NT2/D1 (cell line): ENCODE measurements around the gene GLMN.
"Not testable (repeated sequence)": the region's sequence is repeated elsewhere in the genome, so short reads cannot be mapped to it uniquely, and the experiment has no call there.

Experiments used
- SUZ12 ChIP-seq: IDR thresholded peaks from 2 replicates; pipeline ENCODE4 v1.6.1; 2011; ENCODE audit not compliant: insufficient read length, insufficient read depth; ENCODE audit errors: extremely low read depth
- YY1 ChIP-seq: IDR thresholded peaks from 2 replicates; pipeline ENCODE4 v1.6.1; 2011; ENCODE audit not compliant: insufficient read length, insufficient read depth
- ZNF274 ChIP-seq: IDR thresholded peaks from 2 replicates; pipeline ENCODE4 v1.6.1; 2011; ENCODE audit warnings: mild to moderate bottlenecking, low read depth, low read length

- TF ChIP-seq YY1, SUZ12, ZNF274: not testable (repeated sequence)
Observed at GRCh38 chr1:92281411-92281810, 17.4 kb downstream of the GLMN start.
